NCI-H2107 treated with DMSO at 0.1 percent for 48 hours (cell line): Measurements from ENCODE around the gene IFNAR2.
"Not testable (repeated sequence)": the region's sequence is repeated elsewhere in the genome, so short reads cannot be mapped to it uniquely, and the experiment has no call there.

Experiments
- DNase-seq: peaks from one replicate; lab custom pipeline; 2025; ENCODE audit not compliant: unreplicated experiment; lab: John Stamatoyannopoulos, UW

Gene IFNAR2

GRCh38 chr21:33212159-33212851, 17.4 kb upstream of the IFNAR2 start:
- DNase-seq, result no peak

- DNase-seq, result no peak
These were observed 15.7 kb upstream of the IFNAR2 start for GRCh38 chr21:33214056-33214455.

DNA sequence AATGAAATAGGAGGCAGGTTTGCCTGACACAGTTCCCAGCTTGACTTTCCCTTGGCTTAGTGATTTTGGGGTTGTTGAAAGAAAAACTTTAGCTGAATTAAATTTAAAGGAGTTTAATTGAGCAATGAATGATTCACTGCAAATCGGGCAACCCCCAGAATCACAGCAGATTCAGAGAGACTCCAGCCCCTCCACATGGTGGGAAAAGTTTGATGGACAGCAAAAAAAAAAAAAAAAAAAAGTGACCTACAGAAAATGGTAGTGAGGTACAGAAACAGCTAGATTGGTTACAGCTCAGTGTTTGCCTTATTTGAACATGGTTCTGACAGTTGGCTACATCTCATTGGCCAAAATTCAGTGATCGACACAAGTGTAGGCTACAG, 12.6 kb upstream of the IFNAR2 start:
- no peak for DNase-seq

DNA sequence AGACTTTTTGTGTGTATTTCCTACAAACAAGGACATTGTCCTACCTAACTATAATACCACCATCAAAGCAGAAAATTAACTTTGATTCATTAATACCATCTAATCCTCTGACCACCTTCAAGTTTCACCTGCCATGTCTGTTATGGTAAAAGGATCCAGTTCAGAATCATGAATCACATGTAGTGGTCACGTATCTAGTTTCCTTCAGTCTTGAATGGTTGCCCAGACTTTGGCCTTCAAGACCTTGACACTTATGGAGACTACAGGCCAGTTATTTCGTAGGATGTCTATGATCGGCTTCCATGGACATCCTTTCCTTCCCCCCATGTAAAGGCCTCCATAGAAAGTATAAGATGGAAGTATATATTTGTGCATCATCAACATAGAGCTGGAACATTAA, 10.4 kb upstream of the IFNAR2 start:
- no peak for DNase-seq

- no peak for DNase-seq
These were observed 9.8 kb upstream of the IFNAR2 start for GRCh38 chr21:33219954-33220353.

- not testable (repeated sequence) for DNase-seq
These were observed 4.4 kb upstream of the IFNAR2 start for GRCh38 chr21:33225376-33225775.

DNA sequence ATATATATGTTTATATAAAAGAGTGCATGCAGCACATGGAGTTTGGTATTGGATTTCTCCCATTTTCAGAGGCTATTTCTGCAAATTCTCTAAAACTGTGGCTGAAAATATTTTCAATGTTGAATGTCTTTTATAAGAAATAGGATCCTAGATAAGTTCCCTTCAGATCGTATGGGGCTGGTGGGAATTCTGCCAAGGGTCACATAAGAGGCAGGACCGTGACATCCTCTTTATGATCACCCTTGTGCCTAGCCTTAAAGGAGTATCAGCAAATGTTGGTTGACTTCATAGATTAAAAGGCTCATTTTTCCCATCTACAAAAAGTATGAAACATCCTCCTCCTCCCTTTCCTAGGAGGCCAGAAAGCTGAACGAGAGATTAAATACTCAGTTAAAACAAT, 1.3 kb upstream of the IFNAR2 start:
- no peak for DNase-seq

- DNase-seq, result peak; percentile 20
These were observed 497 bp upstream of the IFNAR2 start for GRCh38 chr21:33229099-33229783.

DNA sequence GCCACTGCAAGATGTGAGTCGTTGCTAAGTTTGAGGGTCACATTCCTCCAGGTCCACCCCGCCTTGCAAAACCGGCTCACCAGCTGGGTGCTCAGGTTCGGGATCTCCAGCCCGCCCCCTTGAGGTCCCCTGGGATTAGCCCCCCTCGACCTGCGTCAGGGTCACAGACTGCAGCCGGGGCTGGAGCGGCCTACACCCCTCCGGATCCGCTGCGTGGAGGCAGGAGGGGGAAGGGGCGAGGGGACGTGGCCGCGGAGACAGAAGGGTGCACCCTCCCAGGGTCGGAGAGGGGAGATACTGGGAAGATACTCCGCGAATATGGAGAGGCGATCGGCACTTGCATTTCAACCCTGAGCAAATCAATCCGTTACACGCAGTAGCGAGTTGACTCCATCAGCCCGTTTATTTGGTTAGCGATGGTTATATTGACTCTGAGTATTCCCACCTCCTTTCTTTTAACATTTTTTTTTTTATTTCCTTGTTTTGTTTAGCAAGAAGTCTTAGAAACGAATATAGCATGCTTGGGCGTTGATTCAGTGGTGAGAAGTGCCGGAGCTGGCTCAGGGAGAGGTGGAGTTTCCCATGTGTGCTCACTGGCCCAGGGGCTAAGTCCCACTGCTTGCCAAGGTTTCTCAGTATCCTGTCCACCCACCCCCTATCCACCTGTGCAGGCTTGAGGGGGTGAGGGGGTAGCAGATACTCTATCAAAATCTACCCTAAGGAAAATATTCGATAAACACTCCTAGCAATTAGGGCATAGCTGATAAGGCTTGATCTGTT, 997 bp downstream of the IFNAR2 start:
- DNase-seq, result no peak

DNA sequence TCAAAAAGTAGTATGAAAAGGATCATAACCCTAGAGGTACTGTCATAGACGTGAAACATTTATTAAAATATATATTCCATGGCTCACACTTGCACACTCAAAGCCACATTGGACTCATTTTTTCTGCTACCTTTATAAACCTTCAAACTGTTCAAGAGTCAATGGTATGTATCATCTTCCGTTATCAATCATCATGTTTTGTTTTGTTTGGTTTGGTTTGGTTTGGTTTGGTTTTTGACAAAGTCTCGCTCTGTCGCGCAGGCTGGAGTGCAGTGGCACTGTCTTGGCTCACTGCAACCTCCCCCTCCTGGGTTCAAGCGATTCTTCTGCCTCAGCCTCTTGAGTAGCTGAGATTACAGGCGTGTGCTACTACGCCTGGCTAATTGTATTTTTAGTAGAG, 1.8 kb downstream of the IFNAR2 start:
- no peak for DNase-seq

DNA sequence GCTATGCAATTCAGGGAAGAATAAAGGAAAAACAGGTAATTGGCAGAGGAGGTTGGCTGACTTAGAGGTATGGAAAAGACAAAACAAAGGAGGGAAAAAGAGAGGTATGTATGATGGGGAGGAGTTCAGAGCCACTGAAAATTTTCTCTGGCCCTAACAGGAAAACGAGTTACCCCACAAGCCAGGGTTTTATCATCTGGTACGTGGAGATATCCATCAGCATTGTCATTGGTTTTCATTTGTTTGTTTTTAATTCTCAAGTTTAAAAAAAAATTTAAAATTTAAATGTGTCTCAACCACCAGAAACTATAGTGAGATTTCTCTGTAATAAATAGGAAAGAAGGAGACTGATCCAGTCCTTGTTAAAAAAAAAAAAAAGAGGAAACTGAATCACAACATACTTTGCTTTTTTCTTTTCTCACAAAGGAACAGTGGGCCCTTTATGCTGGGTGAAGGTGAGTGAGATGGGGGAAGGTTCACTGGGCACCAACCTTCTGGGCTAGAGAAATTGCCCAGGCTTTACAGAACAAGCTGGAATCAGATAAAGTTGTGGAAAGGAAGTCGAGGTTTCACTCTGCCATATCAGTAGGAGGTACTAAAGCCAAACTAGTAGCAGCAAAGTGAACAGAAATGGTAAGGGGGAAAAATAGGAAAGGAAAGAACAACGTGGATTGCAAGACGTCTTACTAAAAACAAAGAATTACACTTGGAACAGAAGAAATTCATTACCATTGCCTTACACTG, 2.7 kb downstream of the IFNAR2 start:
- DNase-seq, result no peak

DNA sequence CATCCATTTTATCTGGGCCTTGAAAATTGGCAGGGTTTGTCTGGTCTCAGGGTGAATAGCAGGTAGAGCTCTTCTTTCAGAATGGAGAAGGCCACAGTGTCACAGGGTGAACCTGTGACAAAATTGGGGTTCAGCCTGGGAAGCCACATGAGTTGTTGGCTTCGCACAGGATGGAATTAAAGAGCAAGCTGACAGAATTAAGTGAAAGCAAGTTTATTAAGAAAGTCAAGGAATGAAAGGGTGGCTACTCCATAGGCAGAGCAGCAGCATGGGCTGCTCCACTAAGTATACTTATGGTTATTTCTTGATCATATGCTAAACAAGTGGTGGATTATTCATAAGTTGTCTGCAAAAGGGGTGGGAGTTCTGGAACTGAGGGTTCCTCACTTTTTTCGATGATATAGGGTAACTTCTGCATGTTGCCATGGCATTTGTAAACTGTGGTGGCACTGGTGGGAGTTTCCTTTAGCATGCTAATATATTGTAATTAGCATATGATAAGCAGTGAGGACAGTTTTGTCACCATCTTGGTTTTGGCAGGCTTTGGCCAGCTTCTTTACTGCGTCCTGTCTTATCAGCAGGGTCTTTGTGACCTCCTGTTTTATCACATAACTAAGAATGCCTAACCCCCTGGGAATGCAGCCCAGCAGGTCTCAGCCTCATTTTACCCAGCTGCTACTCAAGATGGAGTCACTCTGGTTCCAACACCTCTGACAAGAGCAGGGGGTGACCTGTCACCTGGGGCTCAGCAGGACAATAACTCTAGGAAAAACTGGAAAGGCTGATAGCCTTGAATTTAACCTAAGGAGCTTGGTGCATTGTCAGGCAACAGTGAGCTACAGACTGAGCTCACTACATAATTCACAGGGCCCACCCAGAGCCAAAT, 5.1 kb downstream of the IFNAR2 start:
- no peak for DNase-seq

GRCh38 chr21:33236013-33236686, 6.4 kb downstream of the IFNAR2 start:
- no peak for DNase-seq

DNA sequence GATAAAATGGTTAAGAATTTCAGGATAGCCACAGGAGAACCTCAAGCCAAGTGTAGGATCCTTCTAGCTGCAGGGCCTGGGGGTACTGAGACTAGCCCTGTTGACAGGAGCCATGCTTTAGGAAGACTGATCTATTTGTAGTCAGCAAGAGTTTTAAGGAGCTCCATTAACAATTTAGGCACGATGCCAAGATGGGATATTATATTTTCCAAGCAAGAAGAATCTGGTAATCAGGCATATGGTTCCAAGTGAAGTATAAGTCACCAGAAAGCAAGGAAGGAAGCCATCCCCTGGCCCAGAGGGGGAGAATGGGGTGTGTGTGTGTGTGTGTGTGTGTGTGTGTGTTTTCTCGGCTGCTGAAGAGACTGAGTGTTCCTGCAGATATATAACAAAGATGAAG, 7.0 kb downstream of the IFNAR2 start:
- no peak for DNase-seq

GRCh38 chr21:33237486-33237885, 7.7 kb downstream of the IFNAR2 start:
- no peak for DNase-seq

DNA sequence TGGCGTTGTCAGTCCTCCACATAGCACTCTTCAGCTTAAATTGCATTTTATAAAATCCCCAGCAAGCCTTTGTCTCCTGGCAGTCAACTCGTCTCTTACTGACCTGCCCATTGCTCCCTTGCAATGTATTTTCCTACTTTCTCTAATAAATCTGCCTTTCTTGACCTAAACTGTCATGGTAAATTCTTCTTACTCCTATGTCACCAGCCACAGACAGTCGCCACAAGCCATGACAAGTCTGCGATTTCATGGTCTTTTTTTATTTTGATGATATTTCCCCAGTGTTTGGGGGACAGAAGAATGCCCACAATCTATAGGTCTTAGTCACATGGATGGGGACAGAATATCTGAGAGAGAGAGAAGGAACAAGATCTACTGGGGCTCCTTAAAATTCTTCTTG, 8.4 kb downstream of the IFNAR2 start:
- DNase-seq, result no peak

DNA sequence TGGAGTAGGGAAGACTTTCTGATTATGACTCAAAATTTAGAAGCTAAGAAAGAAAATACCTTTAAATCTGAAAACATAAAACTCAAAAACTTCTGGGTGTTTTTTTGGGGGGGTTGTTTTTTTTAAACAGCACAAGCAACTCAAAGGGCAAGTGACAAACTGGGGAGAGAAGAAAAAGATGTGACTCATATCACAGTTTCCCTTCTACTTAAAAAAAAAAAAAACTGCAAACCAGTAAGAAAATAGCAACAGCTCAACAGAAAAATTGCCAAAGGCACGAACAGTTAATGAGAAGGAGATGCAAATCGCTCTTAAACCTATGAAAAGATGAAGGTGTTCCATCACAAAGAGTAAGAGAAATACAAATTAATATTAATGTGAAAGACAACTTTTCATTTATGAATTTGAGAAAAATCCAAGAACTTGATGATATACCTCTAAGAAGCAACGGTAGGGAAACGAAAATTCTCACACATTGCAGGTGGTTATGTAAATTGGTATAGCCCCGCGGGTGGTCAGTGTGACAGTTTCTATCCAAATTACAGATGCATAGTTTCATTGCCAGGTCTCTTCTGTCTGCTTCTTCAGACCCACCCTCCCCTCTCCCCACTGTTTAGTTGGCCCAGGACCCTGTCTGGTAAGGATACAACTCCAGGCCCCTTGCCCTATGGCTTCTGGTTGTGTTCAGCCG, 9.0 kb downstream of the IFNAR2 start:
- DNase-seq, result no peak

GRCh38 chr21:33239559-33240127, 9.9 kb downstream of the IFNAR2 start:
- not testable (repeated sequence) for DNase-seq

- DNase-seq, result no peak
These were observed 10.7 kb downstream of the IFNAR2 start for GRCh38 chr21:33240404-33240803.
